Thoracic aorta (tissue), 2 donors: ENCODE results near the gene SON. TPM values are rescaled to one million over a fixed set of nuclear protein-coding genes. Genes with fewer than 3 reads are reported as not detected.

Source experiments
- ATAC-seq: fragments of 150-250 bp; one replicate; pipeline ENCODE4 v1.8.0; 2017; ENCODE audit warnings: low read depth; ENCODE audit not compliant: insufficient number of reproducible peaks, low FRiP score
- DNase-seq: peaks from one replicate; pipeline ENCODE4 v3.0.0-alpha.2; 2020; ENCODE audit warnings: low spot score
- H3K27ac ChIP-seq, 2 donors: fragments of 200-600 bp; sonication (generic); 1 replicate in 1 of 2; 2 replicates in 1 of 2; pipeline ENCODE4 v1.5.1; 2016; ENCODE audit warnings: mild to moderate bottlenecking in 2 of 2, moderate library complexity in 2 of 2
- H3K27me3 ChIP-seq: fragments of 200-600 bp; sonication (generic); replicated peaks from 2 replicates; pipeline ENCODE4 v1.6.0; 2016; ENCODE audit warnings: mild to moderate bottlenecking; ENCODE audit not compliant: insufficient read depth
- H3K36me3 ChIP-seq: fragments of 200-600 bp; sonication (generic); one replicate; pipeline ENCODE4 v1.5.1; 2016
- H3K4me1 ChIP-seq, 2 donors: fragments of 200-600 bp; sonication (generic); 1 replicate in 1 of 2; 2 replicates in 1 of 2; pipeline versions ENCODE4 v1.5.1 to v1.6.0; 2016; ENCODE audit warnings: low read depth in 2 of 2, mild to moderate bottlenecking in 1 of 2; ENCODE audit not compliant: control insufficient read depth in 1 of 2
- H3K4me3 ChIP-seq: fragments of 200-600 bp; sonication (generic); 2 replicates; pipeline ENCODE4 v1.5.1; 2016; ENCODE audit warnings: mild to moderate bottlenecking
- H3K9me3 ChIP-seq: fragments of 200-600 bp; sonication (generic); 2 replicates; pipeline ENCODE4 v1.5.1; 2016
- total RNA-seq, 2 donors: library from RNA; depleted of rRNA; stranded (reverse); fragments of >200 nt; gene quantifications; one replicate each; pipeline versions ENCODE4 v1.1.0 to v1.2.3, GENCODE V29; 2016
- TF ChIP-seq, protein P1 (sequence below): fragments of 200-600 bp; sonication (generic); IDR thresholded peaks from one replicate; pipeline ENCODE4 v1.5.1; 2019; ENCODE audit warnings: antibody characterized with exemption

The SON gene
- total RNA-seq, 2 donors from 2014 or later = 260 to 331 TPM

DNA sequence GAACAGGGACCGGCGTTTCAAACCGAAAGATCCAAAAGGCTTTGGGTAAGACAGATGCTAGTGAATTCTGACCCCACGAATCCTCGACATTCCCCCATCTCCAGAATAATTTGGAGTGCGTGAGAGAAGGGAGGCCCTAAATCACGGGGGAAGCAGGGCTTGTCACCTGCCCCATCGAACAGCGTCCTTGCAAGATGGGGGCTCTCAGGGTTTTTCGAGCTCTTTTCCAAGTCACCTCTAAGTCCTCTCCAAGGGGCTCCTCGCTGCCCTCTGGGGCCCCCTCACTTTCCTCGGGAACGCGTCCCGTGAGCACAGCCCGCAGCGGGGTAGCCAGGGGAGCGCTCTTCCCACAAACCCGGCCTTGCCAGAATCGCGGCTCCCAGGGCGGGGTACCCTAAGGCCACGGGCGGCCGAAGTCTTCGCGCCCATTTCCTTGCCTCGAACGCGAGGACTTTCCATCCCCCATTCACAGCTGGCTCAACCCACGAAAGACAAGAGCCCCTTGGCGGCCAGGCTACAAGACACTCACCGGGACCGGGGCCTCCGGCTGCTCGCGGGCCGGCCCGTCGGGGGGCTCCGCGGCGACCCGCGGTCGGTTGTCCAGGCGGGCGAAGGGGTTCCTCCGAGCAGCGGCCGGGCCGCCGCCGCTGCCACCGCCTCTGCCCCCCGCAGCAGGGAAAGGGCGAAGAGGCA lies 45.1 kb downstream of the SON start:
- ATAC-seq = peak; percentile 21
- TF ChIP-seq, protein P1, sequence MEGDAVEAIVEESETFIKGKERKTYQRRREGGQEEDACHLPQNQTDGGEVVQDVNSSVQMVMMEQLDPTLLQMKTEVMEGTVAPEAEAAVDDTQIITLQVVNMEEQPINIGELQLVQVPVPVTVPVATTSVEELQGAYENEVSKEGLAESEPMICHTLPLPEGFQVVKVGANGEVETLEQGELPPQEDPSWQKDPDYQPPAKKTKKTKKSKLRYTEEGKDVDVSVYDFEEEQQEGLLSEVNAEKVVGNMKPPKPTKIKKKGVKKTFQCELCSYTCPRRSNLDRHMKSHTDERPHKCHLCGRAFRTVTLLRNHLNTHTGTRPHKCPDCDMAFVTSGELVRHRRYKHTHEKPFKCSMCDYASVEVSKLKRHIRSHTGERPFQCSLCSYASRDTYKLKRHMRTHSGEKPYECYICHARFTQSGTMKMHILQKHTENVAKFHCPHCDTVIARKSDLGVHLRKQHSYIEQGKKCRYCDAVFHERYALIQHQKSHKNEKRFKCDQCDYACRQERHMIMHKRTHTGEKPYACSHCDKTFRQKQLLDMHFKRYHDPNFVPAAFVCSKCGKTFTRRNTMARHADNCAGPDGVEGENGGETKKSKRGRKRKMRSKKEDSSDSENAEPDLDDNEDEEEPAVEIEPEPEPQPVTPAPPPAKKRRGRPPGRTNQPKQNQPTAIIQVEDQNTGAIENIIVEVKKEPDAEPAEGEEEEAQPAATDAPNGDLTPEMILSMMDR = no peak
- H3K27me3 ChIP-seq = no peaks in the 10 kb centered on the region
- H3K27ac ChIP-seq = peak overlapping the region; percentile 78 to 86
- no peaks in the 10 kb centered on the region for H3K36me3 ChIP-seq
- H3K4me3 ChIP-seq = peak overlapping the region; percentile 87
- no peak for DNase-seq
- no peaks in the 10 kb centered on the region for H3K9me3 ChIP-seq
- peaks cover 6 to 14% of the 10 kb centered on the region in 2 donors for H3K4me1 ChIP-seq

- H3K9me3 ChIP-seq = no peaks in the 10 kb centered on the region
- ATAC-seq = peak; percentile 83
Measured at GRCh38 chr21:33588485-33589335, 45.9 kb downstream of the SON start, which contains the start of gene DONSON. Gene DONSON (minus strand): TSS chr21:33588684. CDS start chr21:33588641, 43 bp downstream.

DNA sequence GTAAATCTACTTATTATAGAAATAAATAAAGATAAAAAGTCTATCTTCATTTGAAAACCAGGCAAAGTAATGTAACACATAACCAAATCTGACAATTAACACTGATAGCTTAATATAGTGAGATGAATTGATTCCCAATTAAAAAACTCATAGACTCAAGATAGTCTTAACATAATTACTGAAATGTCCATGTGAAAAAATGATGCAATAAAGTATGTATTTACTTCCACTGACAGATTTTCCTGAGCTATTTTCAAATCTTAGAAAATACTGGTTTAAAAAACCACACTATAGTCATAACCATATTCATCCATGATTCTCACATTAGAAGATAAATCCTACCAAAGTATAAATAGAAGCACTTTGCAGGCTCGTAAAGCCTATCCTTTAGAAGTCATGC lies 55.2 kb downstream of the SON start:
- peaks cover 20% of the 10 kb centered on the region for H3K36me3 ChIP-seq
- DNase-seq (no peak), ATAC-seq (no peak)
- H3K27me3 ChIP-seq = no peaks in the 10 kb centered on the region
- TF ChIP-seq, protein P1 = no peak
- no peak overlapping the region for H3K27ac ChIP-seq
- H3K9me3 ChIP-seq = no peaks in the 10 kb centered on the region
- no peaks in the 10 kb centered on the region for H3K4me1 ChIP-seq
- H3K4me3 ChIP-seq = no peak overlapping the region

More at GRCh38 chr21:33588485-33589335, 45.9 kb downstream of the SON start, which contains the start of gene DONSON:
- H3K36me3 ChIP-seq = no peaks in the 10 kb centered on the region
- peak within 1 kb of the TSS; percentile 78 to 89 for H3K27ac ChIP-seq
- peaks cover 6 to 14% of the 10 kb centered on the region in 2 donors for H3K4me1 ChIP-seq
- TF ChIP-seq, protein P1 = no peak
- DNase-seq = peak; percentile 36
- H3K4me3 ChIP-seq = peak within 1 kb of the TSS; percentile 87
- no peaks in the 10 kb centered on the region for H3K27me3 ChIP-seq

GRCh38 chr21:33608559-33608958 lies 65.7 kb downstream of the SON start:
- TF ChIP-seq, protein P1 = no peak
- Histone ChIP-seq H3K4me1 (no peaks in the 10 kb centered on the region), H3K9me3 (no peaks in the 10 kb centered on the region), H3K27me3 (no peaks in the 10 kb centered on the region), H3K27ac (no peak overlapping the region), H3K36me3 (peaks cover 8% of the 10 kb centered on the region), H3K4me3 (no peak overlapping the region)
- DNase-seq (no peak), ATAC-seq (no peak)
